ENCODE results near the gene TRIM50.

DNA sequence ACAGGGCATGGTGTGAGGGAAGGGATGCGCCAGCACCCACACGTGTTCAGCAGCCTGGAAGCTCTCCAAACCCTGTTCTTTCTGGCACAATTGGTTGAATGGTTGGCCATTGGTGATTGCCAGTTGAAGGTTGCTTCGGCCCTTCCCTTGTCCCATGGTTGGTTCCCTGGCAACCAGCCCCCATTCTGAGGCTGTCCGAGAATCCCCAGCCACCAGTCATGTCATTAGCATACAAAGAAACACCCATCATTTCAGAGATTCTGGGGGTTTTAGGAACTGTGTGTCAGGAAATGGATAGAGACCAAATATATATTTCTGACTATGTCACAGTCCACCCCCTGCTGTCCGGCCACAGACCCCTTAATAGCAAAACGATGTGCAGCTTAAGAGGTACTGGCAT, 21.9 kb upstream of the TRIM50 start:
- TF ChIP-seq, protein P1, sequence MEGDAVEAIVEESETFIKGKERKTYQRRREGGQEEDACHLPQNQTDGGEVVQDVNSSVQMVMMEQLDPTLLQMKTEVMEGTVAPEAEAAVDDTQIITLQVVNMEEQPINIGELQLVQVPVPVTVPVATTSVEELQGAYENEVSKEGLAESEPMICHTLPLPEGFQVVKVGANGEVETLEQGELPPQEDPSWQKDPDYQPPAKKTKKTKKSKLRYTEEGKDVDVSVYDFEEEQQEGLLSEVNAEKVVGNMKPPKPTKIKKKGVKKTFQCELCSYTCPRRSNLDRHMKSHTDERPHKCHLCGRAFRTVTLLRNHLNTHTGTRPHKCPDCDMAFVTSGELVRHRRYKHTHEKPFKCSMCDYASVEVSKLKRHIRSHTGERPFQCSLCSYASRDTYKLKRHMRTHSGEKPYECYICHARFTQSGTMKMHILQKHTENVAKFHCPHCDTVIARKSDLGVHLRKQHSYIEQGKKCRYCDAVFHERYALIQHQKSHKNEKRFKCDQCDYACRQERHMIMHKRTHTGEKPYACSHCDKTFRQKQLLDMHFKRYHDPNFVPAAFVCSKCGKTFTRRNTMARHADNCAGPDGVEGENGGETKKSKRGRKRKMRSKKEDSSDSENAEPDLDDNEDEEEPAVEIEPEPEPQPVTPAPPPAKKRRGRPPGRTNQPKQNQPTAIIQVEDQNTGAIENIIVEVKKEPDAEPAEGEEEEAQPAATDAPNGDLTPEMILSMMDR (conservative IDR thresholded peaks at IDR 0.05; ENCODE audit: low read length), result no peak
- TF ChIP-seq EZH2phosphoT487 (IDR thresholded peaks at IDR 0.05; ENCODE audit: borderline replicate concordance), result no peak
